HEK293 (cell line): Measurements from ENCODE around the gene OR51V1.

Experiments used
- CTCF ChIA-PET: fragments of 350-600 bp; formaldehyde crosslinking; extraction: SDS; loops from one replicate; lab custom pipeline; 2021; ENCODE audit warnings: antibody characterized with exemption; lab: Yijun Ruan, JAX
- POLR2A ChIA-PET: fragments of 300-600 bp; formaldehyde crosslinking; extraction: SDS; loops from one replicate; lab custom pipeline; 2020; ENCODE audit warnings: antibody characterized with exemption, inconsistent platforms; lab: Yijun Ruan, JAX
- H3K27ac ChIP-seq: fragments of 200-500 bp; sonication (Bioruptor generic); 2 replicates; pipeline ENCODE4 v1.5.1; 2014; ENCODE audit warnings: low read depth, low read length, control low read depth, inconsistent platforms; ENCODE audit errors: extremely low read depth
- H3K36me3 ChIP-seq, 2 experiments: fragments of 200-500 bp in 1 of 2; sonication (Bioruptor generic) in 1 of 2; 1 replicate in 1 of 2; 2 replicates in 1 of 2; pipeline ENCODE4 v1.5.1; 2014 to 2017; ENCODE audit warnings: inconsistent platforms in 2 of 2, low read length in 2 of 2; ENCODE audit not compliant: control insufficient read depth in 2 of 2, insufficient read depth in 1 of 2
- H3K4me1 ChIP-seq: fragments of 200-500 bp; sonication (Bioruptor generic); 2 replicates; pipeline ENCODE4 v1.5.1; 2014; ENCODE audit warnings: mild to moderate bottlenecking, low read length, inconsistent platforms; ENCODE audit not compliant: control insufficient read depth, insufficient read depth
- H3K4me3 ChIP-seq: 2 replicates; pipeline ENCODE4 v1.5.1; 2011; ENCODE audit warnings: low read depth, mild to moderate bottlenecking, control low read depth, low read length, moderate library complexity
- H3K9me3 ChIP-seq: fragments of 200-500 bp; sonication (Bioruptor generic); 2 replicates; pipeline ENCODE4 v1.5.1; 2014; ENCODE audit warnings: low read depth, low read length, inconsistent platforms; ENCODE audit not compliant: control insufficient read depth, insufficient read depth
- ELK4 ChIP-seq: IDR thresholded peaks from 2 replicates; pipeline ENCODE4 v1.6.1; 2011; ENCODE audit warnings: mild to moderate bottlenecking, low read depth, low read length, borderline replicate concordance
- KLF1 ChIP-seq: fragments of 450-650 bp; formaldehyde crosslinking; IDR thresholded peaks from 2 replicates; pipeline ENCODE4 v1.5.1; 2016; ENCODE audit warnings: missing biosample characterization, missing genetic modification characterization
- KLF7 ChIP-seq: fragments of 450-650 bp; formaldehyde crosslinking; IDR thresholded peaks from 2 replicates; pipeline ENCODE4 v1.5.1; 2016; ENCODE audit warnings: missing biosample characterization, missing genetic modification characterization, borderline replicate concordance
- RBAK ChIP-seq: fragments of 450-650 bp; formaldehyde crosslinking; IDR thresholded peaks from 2 replicates; pipeline ENCODE4 v1.5.1; 2016; ENCODE audit warnings: missing biosample characterization, missing genetic modification characterization
- SCRT1 ChIP-seq: fragments of 450-650 bp; formaldehyde crosslinking; IDR thresholded peaks from 2 replicates; pipeline ENCODE4 v1.5.1; 2016; ENCODE audit warnings: missing biosample characterization, missing genetic modification characterization, borderline replicate concordance
- SCRT2 ChIP-seq: fragments of 450-650 bp; formaldehyde crosslinking; IDR thresholded peaks from 2 replicates; pipeline ENCODE4 v1.5.1; 2016; ENCODE audit warnings: missing biosample characterization, missing genetic modification characterization
- ZBTB6 ChIP-seq: fragments of 450-650 bp; formaldehyde crosslinking; IDR thresholded peaks from 2 replicates; pipeline ENCODE4 v1.5.1; 2017; ENCODE audit warnings: missing biosample characterization, missing genetic modification characterization
- ZBTB8A ChIP-seq: fragments of 450-650 bp; formaldehyde crosslinking; IDR thresholded peaks from 2 replicates; pipeline ENCODE4 v1.5.1; 2016; ENCODE audit warnings: missing biosample characterization, missing genetic modification characterization
- ZFHX2 ChIP-seq: fragments of 450-650 bp; formaldehyde crosslinking; conservative IDR thresholded peaks from 2 replicates; pipeline ENCODE4 v1.5.1; 2016; ENCODE audit warnings: missing biosample characterization, missing genetic modification characterization
- ZFP3 ChIP-seq: fragments of 450-650 bp; formaldehyde crosslinking; IDR thresholded peaks from 2 replicates; pipeline ENCODE4 v1.5.1; 2016; ENCODE audit warnings: low read depth, missing biosample characterization, missing genetic modification characterization
- ZFP37 ChIP-seq: fragments of 450-650 bp; formaldehyde crosslinking; IDR thresholded peaks from 2 replicates; pipeline ENCODE4 v1.5.1; 2016; ENCODE audit warnings: missing biosample characterization, missing genetic modification characterization
- ZNF140 ChIP-seq: fragments of 450-650 bp; formaldehyde crosslinking; IDR thresholded peaks from 2 replicates; pipeline ENCODE4 v1.5.1; 2016; ENCODE audit warnings: missing biosample characterization, missing genetic modification characterization
- ZNF18 ChIP-seq: fragments of 450-650 bp; formaldehyde crosslinking; IDR thresholded peaks from 2 replicates; pipeline ENCODE4 v1.5.1; 2016; ENCODE audit warnings: missing biosample characterization, missing genetic modification characterization
- ZNF211 ChIP-seq: fragments of 450-650 bp; formaldehyde crosslinking; IDR thresholded peaks from 2 replicates; pipeline ENCODE4 v1.5.1; 2016; ENCODE audit warnings: low read depth, missing biosample characterization, missing genetic modification characterization
- ZNF24 ChIP-seq: fragments of 450-650 bp; formaldehyde crosslinking; IDR thresholded peaks from 2 replicates; pipeline ENCODE4 v1.5.1; 2016; ENCODE audit warnings: missing biosample characterization, missing genetic modification characterization
- ZNF274 ChIP-seq, 2 experiments: fragments of 200-500 bp in 1 of 2; fragments of 450-650 bp in 1 of 2; sonication (Bioruptor generic) in 1 of 2; formaldehyde crosslinking in 1 of 2; IDR thresholded peaks; 2 replicates each; pipeline versions ENCODE4 v1.5.1 to v1.6.1; 2014 to 2016; ENCODE audit warnings: borderline replicate concordance in 1 of 2, inconsistent platforms in 1 of 2, low read length in 1 of 2, missing biosample characterization in 1 of 2, missing genetic modification characterization in 1 of 2
- ZNF280C ChIP-seq: fragments of 450-650 bp; formaldehyde crosslinking; IDR thresholded peaks from 2 replicates; pipeline ENCODE4 v1.5.1; 2016; ENCODE audit warnings: missing biosample characterization, missing genetic modification characterization
- ZNF416 ChIP-seq: fragments of 450-650 bp; formaldehyde crosslinking; IDR thresholded peaks from 2 replicates; pipeline ENCODE4 v1.5.1; 2016; ENCODE audit warnings: missing biosample characterization, missing genetic modification characterization
- ZNF510 ChIP-seq: fragments of 450-650 bp; formaldehyde crosslinking; IDR thresholded peaks from 2 replicates; pipeline ENCODE4 v1.5.1; 2018; ENCODE audit warnings: mild to moderate bottlenecking, missing genetic modification characterization, missing biosample characterization; ENCODE audit not compliant: insufficient replicate concordance
- ZNF521 ChIP-seq: fragments of 450-650 bp; formaldehyde crosslinking; IDR thresholded peaks from 2 replicates; pipeline ENCODE4 v1.5.1; 2017; ENCODE audit warnings: missing biosample characterization, mild to moderate bottlenecking, missing genetic modification characterization
- ZNF610 ChIP-seq: fragments of 450-650 bp; formaldehyde crosslinking; IDR thresholded peaks from 2 replicates; pipeline ENCODE4 v1.5.1; 2016; ENCODE audit warnings: missing biosample characterization, missing genetic modification characterization, borderline replicate concordance
- ZNF654 ChIP-seq: fragments of 450-650 bp; formaldehyde crosslinking; IDR thresholded peaks from 2 replicates; pipeline ENCODE4 v1.5.1; 2016; ENCODE audit warnings: low read depth, missing biosample characterization, missing genetic modification characterization
- ZSCAN23 ChIP-seq: fragments of 450-650 bp; formaldehyde crosslinking; IDR thresholded peaks from 2 replicates; pipeline ENCODE4 v1.5.1; 2016; ENCODE audit warnings: missing biosample characterization, missing genetic modification characterization
- ZSCAN4 ChIP-seq: fragments of 450-650 bp; formaldehyde crosslinking; IDR thresholded peaks from 2 replicates; pipeline ENCODE4 v1.5.1; 2017; ENCODE audit warnings: missing biosample characterization, missing genetic modification characterization

OR51V1 gene

GRCh38 chr11:5245155-5245554 is 44.7 kb upstream of the OR51V1 start (continued):
- TF ChIP-seq ZBTB6 (tag by site-specific recombination) (no peak), SCRT1 (tag by site-specific recombination) (no peak), RBAK (tag by site-specific recombination) (no peak), ZFP3 (tag by site-specific recombination) (no peak), ZBTB8A (no peak)

GRCh38 chr11:5243816-5244180 is 43.3 kb upstream of the OR51V1 start:
- no peaks in the 10 kb centered on the region for H3K9me3 ChIP-seq
- no peaks in the 10 kb centered on the region for H3K4me1 ChIP-seq
- CTCF ChIA-PET: no interaction called here
- POLR2A ChIA-PET: no interaction called here
- no peaks in the 10 kb centered on the region for H3K36me3 ChIP-seq
- TF ChIP-seq ZNF140 (no peak), ZFP37 (tag by site-specific recombination) (no peak), ELK4 (no peak), ZNF510 (tag by site-specific recombination) (no peak), ZSCAN23 (tag by site-specific recombination) (no peak), ZNF521 (tag by site-specific recombination) (no peak), ZNF18 (tag by site-specific recombination) (no peak), ZNF274 (IDR thresholded peaks at IDR 0.05; ENCODE audit: low read length) (no peak), ZNF274 (tag by site-specific recombination; IDR thresholded peaks at IDR 0.05; ENCODE audit: borderline replicate concordance) (no peak), ZNF416 (no peak), ZFHX2 (tag by site-specific recombination) (no peak), ZNF211 (tag by site-specific recombination) (no peak), ZNF654 (tag by site-specific recombination) (no peak), ZNF24 (tag by site-specific recombination) (no peak), ZSCAN4 (tag by site-specific recombination) (no peak), SCRT2 (tag by site-specific recombination) (no peak), KLF1 (tag by site-specific recombination) (no peak), ZNF610 (tag by site-specific recombination) (no peak), ZNF280C (no peak), KLF7 (no peak)
- H3K27ac ChIP-seq: no peak overlapping the region
- H3K4me3 ChIP-seq: no peak overlapping the region
